Brain microvascular endothelial cell (primary cell): ENCODE measurements around the gene YRDC.

Experiments used
- DNase-seq: peaks from one replicate; pipeline ENCODE4 v3.0.0-alpha.2; 2020
- H3K27ac ChIP-seq: fragments of 250-450 bp; sonication (Bioruptor Pico); 2 replicates; pipeline ENCODE4 v1.5.1; 2020; ENCODE audit warnings: mild to moderate bottlenecking, moderate library complexity
- H3K27me3 ChIP-seq: fragments of 250-450 bp; sonication (Bioruptor Pico); replicated peaks from 2 replicates; pipeline ENCODE4 v1.5.1; 2020; ENCODE audit warnings: mild to moderate bottlenecking
- H3K36me3 ChIP-seq: fragments of 250-450 bp; sonication (Bioruptor Pico); replicated peaks from 2 replicates; pipeline ENCODE4 v1.5.1; 2020; ENCODE audit warnings: mild to moderate bottlenecking
- H3K4me3 ChIP-seq: 2 replicates; pipeline ENCODE4 v1.5.1; 2011; ENCODE audit warnings: low read depth, mild to moderate bottlenecking, control low read depth, low read length, moderate library complexity
- in situ Hi-C: cut with HindIII; loops from 2 replicates; pipeline ENCODE4 v1.10.0; 2017; ENCODE audit warnings: low sequenced_read_pairs, low pct_ligation_motif_present
- TF ChIP-seq, protein P1 (sequence below): IDR thresholded peaks from 2 replicates; pipeline ENCODE4 v1.5.1; 2011; ENCODE audit warnings: low read depth, mild to moderate bottlenecking, moderate library complexity, low read length, control low read depth, inconsistent platforms; ENCODE audit errors: missing control alignments

The YRDC gene

DNA sequence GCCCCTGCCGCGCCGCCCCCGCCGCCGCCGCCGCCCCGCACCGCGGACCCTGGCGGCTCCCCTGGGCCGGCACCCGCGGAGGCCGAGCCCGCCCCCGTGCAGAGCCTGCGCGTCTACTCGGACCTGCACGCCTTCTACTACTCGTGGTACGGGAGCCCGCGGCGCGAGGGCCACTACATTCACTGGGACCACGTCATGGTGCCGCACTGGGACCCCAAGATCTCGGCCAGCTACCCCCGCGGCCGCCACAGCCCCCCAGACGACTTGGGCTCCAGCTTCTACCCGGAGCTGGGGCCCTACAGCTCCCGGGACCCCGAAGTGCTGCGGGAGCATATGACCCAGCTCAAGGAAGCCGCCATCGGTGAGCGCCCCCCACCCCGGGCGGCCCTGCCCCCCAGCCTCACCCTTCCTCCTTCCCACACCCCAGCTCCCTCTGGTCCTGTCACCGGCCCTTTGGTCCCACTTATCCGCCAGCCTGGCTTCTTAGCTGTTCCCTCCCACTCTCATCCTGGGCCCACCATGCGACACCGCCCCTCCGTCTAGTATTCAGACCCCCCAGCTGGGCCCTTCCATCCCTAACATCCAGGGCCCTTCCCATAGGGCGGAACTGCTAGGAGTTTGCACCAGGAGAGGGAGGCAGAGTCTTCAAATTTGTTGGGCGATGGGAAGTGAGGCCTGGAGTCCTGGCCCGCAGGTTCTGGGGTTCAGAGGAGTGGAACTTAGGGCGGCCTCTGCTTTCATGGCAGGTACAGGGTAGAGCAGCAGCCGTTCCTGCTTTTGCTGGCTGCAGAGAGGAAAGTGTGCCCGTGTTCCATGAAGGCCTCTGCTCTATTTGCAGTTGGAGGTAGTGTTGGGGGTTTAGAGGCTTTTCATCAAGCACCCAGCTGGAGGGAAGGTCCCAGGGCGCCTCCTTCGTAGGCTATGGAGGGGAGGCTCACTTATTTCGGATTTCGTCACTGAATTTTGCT lies 13.4 kb downstream of the YRDC start:
- in situ Hi-C loops = no loop called here
- TF ChIP-seq, protein P1, sequence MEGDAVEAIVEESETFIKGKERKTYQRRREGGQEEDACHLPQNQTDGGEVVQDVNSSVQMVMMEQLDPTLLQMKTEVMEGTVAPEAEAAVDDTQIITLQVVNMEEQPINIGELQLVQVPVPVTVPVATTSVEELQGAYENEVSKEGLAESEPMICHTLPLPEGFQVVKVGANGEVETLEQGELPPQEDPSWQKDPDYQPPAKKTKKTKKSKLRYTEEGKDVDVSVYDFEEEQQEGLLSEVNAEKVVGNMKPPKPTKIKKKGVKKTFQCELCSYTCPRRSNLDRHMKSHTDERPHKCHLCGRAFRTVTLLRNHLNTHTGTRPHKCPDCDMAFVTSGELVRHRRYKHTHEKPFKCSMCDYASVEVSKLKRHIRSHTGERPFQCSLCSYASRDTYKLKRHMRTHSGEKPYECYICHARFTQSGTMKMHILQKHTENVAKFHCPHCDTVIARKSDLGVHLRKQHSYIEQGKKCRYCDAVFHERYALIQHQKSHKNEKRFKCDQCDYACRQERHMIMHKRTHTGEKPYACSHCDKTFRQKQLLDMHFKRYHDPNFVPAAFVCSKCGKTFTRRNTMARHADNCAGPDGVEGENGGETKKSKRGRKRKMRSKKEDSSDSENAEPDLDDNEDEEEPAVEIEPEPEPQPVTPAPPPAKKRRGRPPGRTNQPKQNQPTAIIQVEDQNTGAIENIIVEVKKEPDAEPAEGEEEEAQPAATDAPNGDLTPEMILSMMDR = no peak
- H3K36me3 ChIP-seq = no peaks in the 10 kb centered on the region
- no peak for DNase-seq
- H3K4me3 ChIP-seq = no peak overlapping the region
- peaks cover 14% of the 10 kb centered on the region for H3K27me3 ChIP-seq
- H3K27ac ChIP-seq = no peak overlapping the region

- H3K4me3 ChIP-seq = peak within 1 kb of the TSS; percentile 52
- H3K27ac ChIP-seq = no peak within 1 kb of the TSS
- in situ Hi-C loops = no loop called here
- no peaks in the 10 kb centered on the region for H3K36me3 ChIP-seq
- peak; percentile 29 for DNase-seq
- H3K27me3 ChIP-seq = peaks cover 14% of the 10 kb centered on the region
- TF ChIP-seq, protein P1 = no peak
These were observed 14.1 kb downstream of the YRDC start, which contains the start of gene MANEAL for GRCh38 chr1:37793773-37794371. TSS of gene MANEAL (plus strand) at chr1:37793847. CDS start at chr1:37794183, 336 bp downstream.

DNA sequence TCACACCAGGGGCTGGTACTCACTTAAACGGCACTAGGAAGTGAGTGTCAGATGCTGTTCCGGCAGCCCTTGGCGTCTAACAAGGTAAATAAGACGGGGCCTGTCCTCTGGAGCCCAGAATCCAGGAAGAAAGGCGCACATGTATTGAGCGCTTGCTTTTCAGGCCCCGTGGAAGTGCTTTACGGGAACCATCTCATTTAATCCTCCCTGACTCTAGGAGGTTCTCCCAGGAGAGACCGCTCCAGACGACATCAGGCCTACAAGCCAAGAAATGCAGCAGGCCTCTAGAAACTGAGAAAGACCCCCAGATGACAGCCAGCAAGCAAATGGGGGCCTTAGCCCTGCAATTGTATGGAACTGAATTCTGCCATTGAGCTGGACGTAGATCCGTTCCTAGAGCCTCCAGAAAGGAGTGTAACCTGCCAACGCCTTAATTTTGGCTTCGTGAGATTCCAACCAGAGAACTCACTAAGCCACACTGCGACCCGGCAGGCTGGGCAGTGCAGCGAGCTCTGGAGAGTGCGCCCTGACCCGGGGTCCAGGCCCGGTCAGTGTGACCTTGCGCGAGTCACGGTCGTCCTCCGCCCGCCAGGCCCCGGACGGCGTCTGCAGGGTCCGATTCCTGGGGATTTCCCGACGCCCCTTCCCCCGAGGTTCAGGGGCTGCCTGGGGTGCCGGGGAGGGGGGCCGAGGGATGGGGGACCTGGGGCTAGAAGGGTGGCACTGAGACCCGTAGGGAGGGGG lies 14.9 kb downstream of the YRDC start:
- TF ChIP-seq, protein P1 = no peak
- Histone ChIP-seq H3K27ac (no peak overlapping the region), H3K4me3 (no peak overlapping the region), H3K27me3 (peaks cover 14% of the 10 kb centered on the region), H3K36me3 (no peaks in the 10 kb centered on the region)
- no peak for DNase-seq
- in situ Hi-C loops = no loop called here

DNA sequence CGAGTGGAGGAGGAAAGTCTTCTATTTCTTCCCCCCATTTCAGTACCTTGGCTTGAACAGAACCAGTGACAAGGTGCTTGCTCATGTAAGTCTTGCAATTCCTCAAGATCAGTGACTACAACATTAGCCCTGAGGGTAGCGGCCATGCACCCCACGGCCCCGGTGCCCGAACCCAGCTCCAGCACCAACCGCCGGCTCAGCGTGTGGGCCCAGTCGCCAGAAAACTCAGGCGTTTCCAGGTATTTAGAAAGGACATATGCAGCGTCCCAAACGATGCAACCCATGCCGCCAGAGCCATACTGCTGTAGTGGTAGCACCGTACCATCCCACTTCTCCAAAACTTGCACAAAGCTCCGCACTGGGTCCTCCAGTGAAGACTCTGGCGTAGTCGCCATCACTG lies 25.5 kb downstream of the YRDC start:
- TF ChIP-seq, protein P1 = no peak
- Histone ChIP-seq H3K27me3 (peaks cover 2% of the 10 kb centered on the region), H3K27ac (no peak overlapping the region), H3K4me3 (no peak overlapping the region), H3K36me3 (no peaks in the 10 kb centered on the region)
- DNase-seq = no peak
- in situ Hi-C loops = no loop called here

GRCh38 chr1:37778654-37779053 lies 29.4 kb downstream of the YRDC start:
- in situ Hi-C loops = no loop called here
- Histone ChIP-seq H3K27me3 (no peaks in the 10 kb centered on the region), H3K36me3 (no peaks in the 10 kb centered on the region), H3K27ac (no peak overlapping the region), H3K4me3 (no peak overlapping the region)
- DNase-seq = no peak
- TF ChIP-seq, protein P1 = no peak
